GM12891 (cell line): ENCODE results near the gene RAN.
"Not testable (repeated sequence)": the region's sequence is repeated elsewhere in the genome, so short reads cannot be mapped to it uniquely, and the experiment has no call there.

ENCODE experiments used
- DNase-seq: peaks from one replicate; pipeline ENCODE4 v3.0.0; 2011; ENCODE audit warnings: low spot score; ENCODE audit not compliant: insufficient read length
- FAIRE-seq: peaks from 2 replicates; lab custom pipeline; 2011; peaks lifted over from hg19 to GRCh38; lab: Jason Lieb, UNC
- PAX5 ChIP-seq: IDR thresholded peaks from 2 replicates; pipeline ENCODE4 v1.6.1; 2011; ENCODE audit warnings: low read length, moderate library complexity, mild to moderate bottlenecking; ENCODE audit not compliant: insufficient read depth, severe bottlenecking
- POLR2A ChIP-seq: IDR thresholded peaks from 2 replicates; pipeline ENCODE4 v1.6.1; 2011; ENCODE audit warnings: low read depth, low read length, control low read depth
- POLR2AphosphoS5 ChIP-seq: IDR thresholded peaks from 2 replicates; pipeline ENCODE4 v1.6.1; 2011; ENCODE audit warnings: low read depth, low read length, control low read depth
- POU2F2 ChIP-seq: IDR thresholded peaks from 2 replicates; pipeline ENCODE4 v1.6.1; 2011; ENCODE audit warnings: low read depth, mild to moderate bottlenecking, control low read depth, low read length, moderate library complexity
- SPI1 ChIP-seq: IDR thresholded peaks from 2 replicates; pipeline ENCODE4 v1.6.1; 2011; ENCODE audit warnings: low read depth, low read length, control low read depth
- TAF1 ChIP-seq: IDR thresholded peaks from 2 replicates; pipeline ENCODE4 v1.6.1; 2011; ENCODE audit warnings: low read depth, low read length, control low read depth

The RAN gene

GRCh38 chr12:130877333-130877732 lies 5.5 kb downstream of the RAN start:
- TF ChIP-seq POLR2AphosphoS5 (peak; percentile 61; the same call in 1 of the 2 replicates), POLR2A (no peak), PAX5 (no peak)
- FAIRE-seq (no peak), DNase-seq (no peak)

DNA sequence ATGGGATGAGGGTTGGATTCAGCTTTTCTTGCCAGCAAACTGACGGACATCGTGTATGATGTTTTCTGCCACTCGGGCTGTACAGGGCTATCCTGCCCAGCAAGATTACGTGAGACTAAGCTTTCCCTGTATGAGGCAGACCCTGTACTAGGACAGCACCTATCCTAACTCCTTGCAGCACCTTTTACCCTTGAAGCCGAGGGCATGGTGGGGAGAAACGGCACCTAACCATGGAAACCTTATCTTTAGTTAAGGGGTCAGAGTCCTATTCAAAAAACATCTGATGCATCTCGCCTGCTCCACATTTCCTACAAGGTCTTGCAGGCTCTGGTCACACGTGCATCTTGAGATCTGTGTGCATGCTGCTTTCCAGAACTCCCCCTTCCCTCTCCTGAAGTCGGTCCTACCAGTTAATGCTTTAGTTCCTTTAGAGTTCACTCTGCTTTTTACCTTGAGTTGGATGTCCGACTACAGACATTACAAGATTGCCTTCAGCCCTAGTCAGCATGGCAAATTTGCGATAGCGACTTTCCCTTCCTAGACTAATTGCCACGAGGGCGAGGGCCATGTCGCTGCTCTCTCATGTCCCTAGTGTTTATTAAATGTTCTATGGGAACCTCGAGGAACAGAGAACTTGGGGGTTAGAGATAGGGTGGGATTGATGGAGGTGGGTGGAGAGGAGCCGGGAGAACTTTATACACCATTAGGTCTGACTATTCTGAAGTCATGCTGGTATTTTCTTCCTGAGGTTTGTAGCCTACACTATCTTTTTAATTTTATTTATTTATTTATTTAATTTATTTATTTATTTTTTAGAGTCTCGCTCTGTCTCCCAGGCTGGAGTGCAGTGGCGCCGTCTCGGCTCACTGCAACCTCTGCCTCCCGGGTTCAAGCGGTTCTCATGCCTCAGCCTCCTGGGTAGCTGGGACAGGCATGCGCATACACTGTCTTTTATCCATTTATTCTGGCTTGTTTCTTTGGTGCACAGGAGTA lies 6.6 kb downstream of the RAN start:
- no peak for FAIRE-seq
- no peak for DNase-seq
- TF ChIP-seq POLR2AphosphoS5 = peak; percentile 95
- peak; percentile 78 for TF ChIP-seq POLR2A
- no peak for TF ChIP-seq SPI1
- TF ChIP-seq PAX5 = no peak
- no peak for TF ChIP-seq TAF1
- peak; percentile 62; the same call in 1 of the 2 replicates for TF ChIP-seq POU2F2

- peak; percentile 76; the same call in 1 of the 2 replicates for TF ChIP-seq POLR2AphosphoS5
- TF ChIP-seq SPI1 = peak; percentile 100
- TF ChIP-seq PAX5 = no peak
- 0 out of 2 replicates have a peak, but pooled peaks have one; percentile 30 for TF ChIP-seq POU2F2
- peak; percentile 79 for TF ChIP-seq POLR2A
- DNase-seq (peak; percentile 64), FAIRE-seq (peak; percentile 87)
These were observed 7.4 kb downstream of the RAN start for GRCh38 chr12:130879212-130879686.

DNA sequence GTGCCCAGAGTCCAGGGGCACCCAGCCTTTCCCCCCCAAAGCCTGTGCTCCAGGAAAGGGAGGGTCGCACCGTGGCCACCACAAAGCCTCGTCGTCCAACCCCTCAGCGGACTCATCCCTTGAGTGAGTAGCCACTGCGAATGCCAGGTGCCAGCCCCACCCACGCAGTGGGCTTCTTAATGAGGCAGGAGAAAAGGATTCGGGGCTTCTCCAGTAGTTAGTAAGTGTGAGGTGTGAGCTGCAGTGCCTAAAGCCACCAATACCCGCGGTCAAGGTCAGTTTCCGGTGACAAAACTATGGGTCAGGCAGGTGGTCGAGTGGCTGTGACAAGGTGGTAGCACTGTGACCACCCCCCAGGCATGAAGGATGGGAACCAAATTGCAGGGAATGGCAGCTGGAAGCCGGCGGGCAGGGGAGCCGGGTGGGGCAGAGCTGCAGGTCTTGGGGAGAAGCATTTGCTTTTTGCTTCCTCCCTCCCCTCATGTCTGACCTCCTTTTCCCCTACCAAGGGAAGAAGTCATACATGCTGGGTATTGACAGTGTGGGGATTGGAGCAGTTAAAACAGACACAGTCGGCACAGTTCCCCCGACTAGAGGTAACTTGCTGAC lies 8.0 kb downstream of the RAN start:
- FAIRE-seq = no peak
- no peak for TF ChIP-seq TAF1
- TF ChIP-seq SPI1 = no peak
- no peak for TF ChIP-seq POLR2AphosphoS5
- TF ChIP-seq PAX5 = no peak
- no peak for TF ChIP-seq POLR2A
- DNase-seq = no peak

GRCh38 chr12:130880411-130880885 lies 8.6 kb downstream of the RAN start:
- DNase-seq (no peak), FAIRE-seq (peak; percentile 16)
- TF ChIP-seq POLR2A (no peak), TAF1 (no peak), PAX5 (no peak)

DNA sequence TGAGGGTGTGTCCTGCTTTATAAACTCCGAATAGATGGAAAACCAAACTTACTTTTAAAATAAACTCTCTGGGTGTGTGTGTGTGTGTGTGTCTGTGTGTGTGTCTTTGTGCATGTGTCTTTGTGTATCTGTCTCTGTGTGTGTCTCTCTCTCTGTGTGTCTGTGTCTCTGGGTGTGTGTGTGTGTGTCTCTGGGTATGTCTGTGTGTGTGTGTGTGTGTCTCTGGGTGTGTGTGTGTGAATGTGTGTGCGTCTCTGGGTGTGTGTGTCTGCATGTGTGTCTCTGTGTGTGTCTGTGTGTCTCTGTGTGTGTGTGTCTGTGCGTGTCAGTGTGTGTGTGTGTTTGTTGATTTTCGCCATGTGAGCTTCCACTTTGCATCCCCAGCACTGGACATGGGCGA lies 9.2 kb downstream of the RAN start:
- TF ChIP-seq SPI1 (no peak), POLR2AphosphoS5 (no peak), POU2F2 (no peak), TAF1 (no peak), PAX5 (no peak), POLR2A (no peak)
- FAIRE-seq = no peak
- DNase-seq = no peak

DNA sequence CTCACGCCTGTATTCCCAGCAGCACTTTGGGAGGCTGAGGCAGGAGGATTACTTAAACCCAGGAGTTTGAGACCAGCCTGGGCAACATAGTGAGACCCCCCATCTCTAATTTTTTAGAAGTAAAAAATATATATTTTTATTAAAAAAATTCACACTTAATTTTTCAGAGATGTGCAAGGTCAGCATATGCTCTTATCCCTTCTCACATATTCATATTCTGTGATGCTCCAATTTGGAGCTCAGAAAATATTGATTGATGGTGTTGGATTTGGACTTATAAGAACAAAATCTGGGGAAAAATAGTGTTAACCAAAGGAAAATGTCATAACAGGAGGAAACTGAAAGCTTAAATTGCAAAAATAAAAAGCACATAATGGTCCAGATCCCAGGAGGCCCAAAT lies 9.7 kb downstream of the RAN start:
- DNase-seq (no peak), FAIRE-seq (no peak)
- no peak for TF ChIP-seq PAX5
- no peak for TF ChIP-seq POU2F2
- TF ChIP-seq POLR2A = no peak
- TF ChIP-seq POLR2AphosphoS5 = no peak
- no peak for TF ChIP-seq SPI1
- no peak for TF ChIP-seq TAF1

DNA sequence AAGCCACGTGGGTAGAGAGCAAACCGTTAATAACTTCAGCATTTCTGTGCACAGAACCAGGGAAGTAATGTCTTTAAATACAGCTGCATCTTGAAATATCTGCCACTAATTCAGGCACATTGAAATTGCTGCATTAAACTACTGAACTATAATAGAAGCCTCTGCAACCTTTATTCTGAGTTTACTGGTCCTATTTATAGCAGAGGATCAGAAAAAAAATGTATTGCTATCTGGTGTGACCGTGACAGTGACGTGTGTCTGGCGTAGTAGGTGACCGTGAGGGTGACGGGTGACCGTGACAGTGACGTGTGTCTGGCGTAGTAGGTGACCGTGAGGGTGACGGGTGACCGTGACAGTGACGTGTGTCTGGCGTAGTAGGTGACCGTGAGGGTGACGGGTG lies 15.3 kb downstream of the RAN start:
- DNase-seq, FAIRE-seq: not testable (repeated sequence)

GRCh38 chr12:130904064-130904463 lies 32.2 kb downstream of the RAN start:
- FAIRE-seq (no peak), DNase-seq (no peak)
- no peak for TF ChIP-seq POU2F2
- no peak for TF ChIP-seq PAX5
- no peak for TF ChIP-seq POLR2A
- no peak for TF ChIP-seq TAF1
- TF ChIP-seq SPI1 = no peak
- no peak for TF ChIP-seq POLR2AphosphoS5

DNA sequence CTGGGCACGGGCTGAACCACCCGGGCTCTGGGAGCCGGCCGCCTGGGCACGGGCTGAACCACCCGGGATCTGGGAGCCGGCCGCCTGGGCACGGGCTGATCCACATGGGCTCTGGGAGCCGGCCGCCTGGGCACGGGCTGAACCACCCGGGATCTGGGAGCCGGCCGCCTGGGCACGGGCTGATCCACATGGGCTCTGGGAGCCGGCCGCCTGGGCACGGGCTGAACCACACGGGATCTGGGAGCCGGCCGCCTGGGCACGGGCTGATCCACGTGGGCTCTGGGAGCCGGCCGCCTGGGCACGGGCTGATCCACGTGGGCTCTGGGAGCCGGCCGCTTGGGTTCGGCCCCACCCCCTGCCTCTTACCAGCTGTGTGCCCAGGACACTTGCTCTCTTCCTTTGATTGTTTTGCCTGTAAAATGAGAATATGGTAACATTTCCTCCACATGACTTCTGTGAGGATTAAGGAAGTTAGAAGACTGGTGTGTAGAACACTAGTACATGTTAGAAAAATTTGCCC lies 33.1 kb downstream of the RAN start:
- not testable (repeated sequence) for FAIRE-seq, DNase-seq
